Fibroblast of lung (primary cell): ENCODE results near the gene EEPD1. TPM values are rescaled to one million over a fixed set of nuclear protein-coding genes. Genes with fewer than 3 reads are reported as not detected.
A peak's percentile ranks its signal among the peaks of the same experiment; 100 is the strongest.

Experiments
- DNase-seq, 2 donors: peaks; one replicate each; pipeline versions ENCODE4 v3.0.0 to v3.0.0-alpha.2; 2010; ENCODE audit warnings: low read depth in 2 of 2
- H2AFZ ChIP-seq: 2 replicates; pipeline ENCODE4 v1.5.1; 2012; ENCODE audit warnings: low read length, control low read depth, inconsistent platforms
- H3K27ac ChIP-seq: 2 replicates; pipeline ENCODE4 v1.5.1; 2011; ENCODE audit warnings: low read length, control low read depth; ENCODE audit not compliant: insufficient read depth
- H3K27me3 ChIP-seq: 2 replicates; pipeline ENCODE4 v1.5.1; 2011; ENCODE audit warnings: mild to moderate bottlenecking, low read length; ENCODE audit not compliant: control insufficient read depth, insufficient read depth
- H3K36me3 ChIP-seq: 2 replicates; pipeline ENCODE4 v1.5.1; 2011; ENCODE audit warnings: low read length; ENCODE audit not compliant: control insufficient read depth, insufficient read depth
- H3K4me1 ChIP-seq: 2 replicates; pipeline ENCODE4 v1.5.1; 2011; ENCODE audit warnings: low read length; ENCODE audit not compliant: control insufficient read depth, insufficient read depth; ENCODE audit errors: extremely low read depth
- H3K4me2 ChIP-seq: 2 replicates; pipeline ENCODE4 v1.5.1; 2011; ENCODE audit warnings: low read length, control low read depth; ENCODE audit not compliant: insufficient read depth; ENCODE audit errors: extremely low read depth
- H3K4me3 ChIP-seq, 4 experiments: fragments of 200-600 bp in 1 of 4; sonication (generic) in 1 of 4; replicated peaks in 1 of 4; 2 replicates each; pipeline ENCODE4 v1.5.1; 2011 to 2016; ENCODE audit warnings: low read length in 4 of 4, low read depth in 3 of 4, mild to moderate bottlenecking in 3 of 4, control low read depth in 2 of 4, inconsistent platforms in 1 of 4, mixed read lengths in 1 of 4; ENCODE audit not compliant: insufficient read depth in 1 of 4; ENCODE audit errors: control extremely low read depth in 1 of 4
- H3K79me2 ChIP-seq: 2 replicates; pipeline ENCODE4 v1.5.1; 2012; ENCODE audit warnings: mild to moderate bottlenecking, low read length, inconsistent platforms; ENCODE audit not compliant: control insufficient read depth, insufficient read depth
- H3K9ac ChIP-seq: 2 replicates; pipeline ENCODE4 v1.5.1; 2011; ENCODE audit warnings: mild to moderate bottlenecking, low read length, control low read depth; ENCODE audit not compliant: insufficient read depth
- H3K9me3 ChIP-seq: 2 replicates; pipeline ENCODE4 v1.5.1; 2012; ENCODE audit warnings: low read depth, low read length; ENCODE audit not compliant: control insufficient read depth, insufficient read depth
- H4K20me1 ChIP-seq: 2 replicates; pipeline ENCODE4 v1.5.1; 2011; ENCODE audit warnings: low read length; ENCODE audit not compliant: control insufficient read depth, insufficient read depth; ENCODE audit errors: extremely low read depth
- EZH2 ChIP-seq: IDR thresholded peaks from 2 replicates; pipeline ENCODE4 v1.5.1; 2012; ENCODE audit warnings: low read length, control low read depth, mild to moderate bottlenecking; ENCODE audit errors: missing control alignments
- polyA plus RNA-seq, 2 donors: library from polyadenylated mRNA; depleted of rRNA in 1 of 2; stranded (reverse) in 1 of 2; unstranded in 1 of 2; fragments of >200 nt; gene quantifications; 2 replicates each; pipeline ENCODE4 v1.2.1, GENCODE V29; 2011 to 2012; ENCODE audit warnings: missing spikeins in 1 of 2
- total RNA-seq: library from RNA; depleted of rRNA; stranded (reverse); fragments of >200 nt; gene quantifications from 2 replicates; pipeline ENCODE4 v1.2.1, GENCODE V29; 2014
- TF ChIP-seq, protein P1 (sequence below), 2 donors: IDR thresholded peaks in 1 of 2; conservative IDR thresholded peaks in 1 of 2; 1 replicate in 1 of 2; 2 replicates in 1 of 2; pipeline ENCODE4 v1.5.1; 2011 to 2012; ENCODE audit warnings: low read length in 2 of 2, control low read depth in 1 of 2, inconsistent platforms in 1 of 2, low read depth in 1 of 2, mild to moderate bottlenecking in 1 of 2

Gene EEPD1
- total and polyA plus RNA-seq, 2 donors (not counting 1 experiment from before 2014, with no cell fraction given), result 8.4 to 15.9 TPM

DNA sequence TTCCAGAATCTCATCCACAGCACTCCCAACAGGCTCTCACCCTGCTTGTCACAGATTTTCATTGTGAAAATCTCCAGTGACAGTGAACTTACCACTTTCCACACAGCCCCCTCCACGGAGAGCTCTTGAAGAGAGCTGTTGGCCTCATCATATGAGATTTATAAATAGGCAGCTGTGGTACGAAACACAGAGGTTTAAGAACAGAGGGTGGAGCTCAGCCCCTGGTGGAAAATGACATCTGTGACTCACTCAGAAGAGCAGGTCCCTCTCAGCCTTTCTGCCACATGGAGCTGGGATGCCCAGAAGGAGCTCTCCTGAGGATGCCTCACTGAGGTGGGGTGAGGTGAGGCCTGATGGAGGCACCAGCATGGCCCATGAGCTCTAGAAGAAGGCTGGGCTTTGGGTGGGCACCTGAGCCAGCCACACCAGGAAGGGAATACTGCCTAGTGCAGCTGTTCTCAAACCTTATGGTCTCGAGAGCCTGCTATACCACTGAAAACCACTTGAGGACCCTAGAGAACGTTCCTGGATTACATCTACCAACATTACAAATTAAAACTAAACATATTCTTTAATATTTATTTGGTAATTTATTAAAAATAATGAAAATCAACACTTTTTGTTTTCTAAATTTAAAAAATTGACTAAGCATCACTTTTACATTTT is 25.8 kb upstream of the EEPD1 start:
- no peaks in the 10 kb centered on the region for H3K36me3 ChIP-seq
- no peak for DNase-seq
- H3K4me2 ChIP-seq, result no peak overlapping the region
- H3K9ac ChIP-seq, result no peak overlapping the region
- TF ChIP-seq EZH2, result no peak
- TF ChIP-seq, protein P1, sequence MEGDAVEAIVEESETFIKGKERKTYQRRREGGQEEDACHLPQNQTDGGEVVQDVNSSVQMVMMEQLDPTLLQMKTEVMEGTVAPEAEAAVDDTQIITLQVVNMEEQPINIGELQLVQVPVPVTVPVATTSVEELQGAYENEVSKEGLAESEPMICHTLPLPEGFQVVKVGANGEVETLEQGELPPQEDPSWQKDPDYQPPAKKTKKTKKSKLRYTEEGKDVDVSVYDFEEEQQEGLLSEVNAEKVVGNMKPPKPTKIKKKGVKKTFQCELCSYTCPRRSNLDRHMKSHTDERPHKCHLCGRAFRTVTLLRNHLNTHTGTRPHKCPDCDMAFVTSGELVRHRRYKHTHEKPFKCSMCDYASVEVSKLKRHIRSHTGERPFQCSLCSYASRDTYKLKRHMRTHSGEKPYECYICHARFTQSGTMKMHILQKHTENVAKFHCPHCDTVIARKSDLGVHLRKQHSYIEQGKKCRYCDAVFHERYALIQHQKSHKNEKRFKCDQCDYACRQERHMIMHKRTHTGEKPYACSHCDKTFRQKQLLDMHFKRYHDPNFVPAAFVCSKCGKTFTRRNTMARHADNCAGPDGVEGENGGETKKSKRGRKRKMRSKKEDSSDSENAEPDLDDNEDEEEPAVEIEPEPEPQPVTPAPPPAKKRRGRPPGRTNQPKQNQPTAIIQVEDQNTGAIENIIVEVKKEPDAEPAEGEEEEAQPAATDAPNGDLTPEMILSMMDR (conservative IDR thresholded peaks at IDR 0.05 in 1 of 2, IDR thresholded peaks at IDR 0.05 in 1 of 2; ENCODE audit: low read depth in 1 of 2, low read length in 2 of 2), result no peak
- H4K20me1 ChIP-seq, result no peaks in the 10 kb centered on the region
- no peaks in the 10 kb centered on the region for H3K27me3 ChIP-seq
- H3K4me3 ChIP-seq, result no peak overlapping the region
- no peaks in the 10 kb centered on the region for H3K79me2 ChIP-seq
- no peak overlapping the region for H3K27ac ChIP-seq
- peaks cover 5% of the 10 kb centered on the region for H3K4me1 ChIP-seq
- H2AFZ ChIP-seq, result no peak overlapping the region
- H3K9me3 ChIP-seq, result no peaks in the 10 kb centered on the region

DNA sequence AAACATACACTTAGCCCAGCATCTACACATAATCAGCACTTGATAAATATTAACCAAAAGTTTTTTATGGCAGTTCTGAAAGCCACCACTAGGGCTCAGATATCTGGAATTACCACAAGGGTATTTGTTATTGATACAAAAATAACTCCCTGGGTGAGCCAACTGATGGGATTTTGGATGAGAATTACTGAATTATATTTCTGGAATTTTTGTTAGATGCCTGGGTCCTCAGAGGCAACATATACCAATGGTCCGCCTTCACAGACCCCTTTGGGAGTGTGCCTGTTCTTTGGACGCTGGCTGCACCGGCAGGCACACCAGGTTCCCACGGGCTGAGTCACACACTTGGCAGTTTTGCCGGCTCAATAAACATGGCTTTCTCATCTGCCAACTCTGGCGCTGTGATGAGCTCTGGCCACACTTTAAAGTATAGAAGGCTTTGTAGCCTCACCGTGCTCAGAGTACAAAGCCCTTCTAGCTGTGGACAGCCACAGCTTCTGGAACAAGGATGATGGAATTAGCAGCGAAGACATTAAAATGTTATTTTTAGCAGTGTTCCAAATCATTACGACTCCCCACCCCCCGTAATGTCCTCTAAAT is 24.5 kb upstream of the EEPD1 start:
- H3K9ac ChIP-seq, result no peak overlapping the region
- peak overlapping the region in 2 of 4 experiments; percentile 14 to 15 for H3K4me3 ChIP-seq
- DNase-seq, result peak; percentile 91 to 96
- no peaks in the 10 kb centered on the region for H3K36me3 ChIP-seq
- H3K27me3 ChIP-seq, result no peaks in the 10 kb centered on the region
- H3K27ac ChIP-seq, result peak overlapping the region; percentile 55
- H3K4me1 ChIP-seq, result peaks cover 5% of the 10 kb centered on the region
- H2AFZ ChIP-seq, result no peak overlapping the region
- no peaks in the 10 kb centered on the region for H3K79me2 ChIP-seq
- TF ChIP-seq, protein P1 (conservative IDR thresholded peaks at IDR 0.05 in 1 of 2, IDR thresholded peaks at IDR 0.05 in 1 of 2; ENCODE audit: low read depth in 1 of 2, low read length in 2 of 2), result peak; percentile 61 to 68
- no peak for TF ChIP-seq EZH2
- H3K9me3 ChIP-seq, result no peaks in the 10 kb centered on the region
- H4K20me1 ChIP-seq, result no peaks in the 10 kb centered on the region
- H3K4me2 ChIP-seq, result peak overlapping the region; percentile 42

DNA sequence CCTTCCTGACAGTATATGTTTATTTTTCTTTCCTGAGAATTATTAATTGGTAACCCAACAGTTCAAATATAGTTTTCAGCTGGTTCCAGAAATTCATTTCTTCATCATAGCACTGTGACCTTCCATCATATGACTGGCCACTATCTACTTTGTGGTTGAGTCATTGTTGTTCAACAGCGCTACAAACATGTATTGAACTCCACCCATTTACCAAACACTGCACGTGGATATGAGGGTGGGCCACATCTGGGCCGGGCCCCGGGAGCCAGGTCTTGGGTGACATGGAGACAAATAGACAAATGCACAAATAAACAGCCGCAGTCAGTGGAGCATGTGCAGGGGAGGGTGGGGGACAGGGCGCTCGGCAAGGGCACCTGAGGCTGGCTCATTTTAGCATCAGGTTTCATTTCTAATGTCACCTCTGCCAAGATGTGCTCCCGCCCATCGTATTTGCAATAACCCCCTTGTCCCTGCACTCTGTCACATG is 24.0 kb upstream of the EEPD1 start:
- TF ChIP-seq, protein P1 (conservative IDR thresholded peaks at IDR 0.05 in 1 of 2, IDR thresholded peaks at IDR 0.05 in 1 of 2; ENCODE audit: low read depth in 1 of 2, low read length in 2 of 2), result no peak
- H3K27ac ChIP-seq, result peak overlapping the region; percentile 55
- H3K9ac ChIP-seq, result no peak overlapping the region
- H3K4me3 ChIP-seq, result peak overlapping the region in 2 of 4 experiments; percentile 14 to 15
- H3K36me3 ChIP-seq, result no peaks in the 10 kb centered on the region
- no peaks in the 10 kb centered on the region for H4K20me1 ChIP-seq
- peaks cover 5% of the 10 kb centered on the region for H3K4me1 ChIP-seq
- no peak overlapping the region for H2AFZ ChIP-seq
- peak; percentile 71 to 94 for DNase-seq
- H3K27me3 ChIP-seq, result no peaks in the 10 kb centered on the region
- peak overlapping the region; percentile 42 for H3K4me2 ChIP-seq
- H3K79me2 ChIP-seq, result no peaks in the 10 kb centered on the region
- H3K9me3 ChIP-seq, result no peaks in the 10 kb centered on the region
